Epithelial cell of proximal tubule (primary cell): ENCODE data around the gene COG5. TPM values are rescaled to one million over a fixed set of nuclear protein-coding genes. Genes with fewer than 3 reads are reported as not detected.

Experiments
- DNase-seq: peaks from one replicate; pipeline ENCODE4 v3.0.0-alpha.2; 2011; ENCODE audit warnings: low read depth
- H3K4me3 ChIP-seq: 2 replicates; pipeline ENCODE4 v1.5.1; 2011; ENCODE audit warnings: low read depth, mild to moderate bottlenecking, low read length
- CTCF ChIP-seq: conservative IDR thresholded peaks from 2 replicates; pipeline ENCODE4 v1.5.1; 2012; ENCODE audit warnings: low read depth, mild to moderate bottlenecking, low read length
- total RNA-seq: library from RNA; depleted of rRNA; stranded (reverse); fragments of >200 nt; gene quantifications from 2 replicates; pipeline ENCODE4 v1.2.3, GENCODE V29; 2015

COG5 gene
- total RNA-seq, 1 donor from 2014 or later, result 31.4 TPM

GRCh38 chr7:107170051-107170915 lies 393.4 kb downstream of the COG5 start:
- no peak for TF ChIP-seq CTCF
- no peak for DNase-seq

DNA sequence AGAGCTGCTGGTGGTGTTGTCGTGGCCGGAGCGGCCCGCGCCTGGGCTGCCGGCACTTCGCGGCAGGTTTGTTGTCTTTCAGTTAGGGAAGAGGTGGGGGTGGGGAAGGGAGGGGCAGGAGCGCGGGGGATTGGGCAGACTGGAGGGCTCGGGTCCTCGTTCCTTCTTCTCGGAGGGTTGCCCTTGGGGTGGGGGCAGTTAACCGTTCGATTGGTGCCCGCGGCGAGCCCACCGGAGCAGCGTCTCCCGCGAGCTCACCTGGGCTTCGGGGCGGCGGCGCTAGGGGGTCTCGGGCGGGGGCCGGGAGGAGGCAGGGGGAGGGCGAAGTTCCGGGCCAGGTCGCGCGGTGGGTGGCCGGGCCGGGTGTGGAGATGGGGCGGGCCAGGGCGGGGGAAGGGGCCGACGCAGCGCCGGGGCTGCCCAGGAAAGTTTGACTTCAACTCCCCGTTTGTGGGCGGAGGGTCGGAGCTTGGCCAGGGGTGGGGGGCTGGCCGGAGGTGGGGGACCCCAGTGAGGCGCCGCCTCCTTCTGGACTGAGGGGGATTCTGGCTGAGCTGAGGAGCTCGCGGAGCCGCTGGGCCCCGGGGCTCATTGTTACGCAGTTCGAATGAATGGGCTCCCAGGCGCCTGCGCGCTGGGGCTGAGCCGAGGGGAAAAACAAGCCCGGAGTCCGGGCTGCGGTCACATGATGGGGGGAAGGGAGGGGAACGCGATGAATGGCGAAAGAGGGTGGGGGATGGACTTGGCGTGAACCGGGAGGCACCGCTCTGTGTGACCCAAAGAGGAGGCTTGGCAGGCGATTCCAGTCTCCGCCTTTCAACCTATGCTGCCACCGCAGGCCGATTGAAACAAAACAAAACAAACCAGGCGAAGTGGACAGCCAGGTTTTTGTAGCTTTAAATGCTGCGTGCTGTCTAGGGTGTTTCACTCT lies 394.3 kb downstream of the COG5 start:
- no peak for TF ChIP-seq CTCF
- peak overlapping the region; percentile 84 for H3K4me3 ChIP-seq
- DNase-seq, result peak; percentile 80

More at GRCh38 chr7:107170051-107170915, 393.4 kb downstream of the COG5 start:
- H3K4me3 ChIP-seq, result peak overlapping the region; percentile 84

GRCh38 chr7:107168233-107169119 lies 395.2 kb downstream of the COG5 start, which contains the start of gene HBP1:
TSS of gene HBP1 (plus strand) at chr7:107169003. CDS start at chr7:107179894, 10,891 bp downstream.
- peak; percentile 100 for DNase-seq
- H3K4me3 ChIP-seq, result peak within 1 kb of the TSS; percentile 84
- no peak for TF ChIP-seq CTCF

DNA sequence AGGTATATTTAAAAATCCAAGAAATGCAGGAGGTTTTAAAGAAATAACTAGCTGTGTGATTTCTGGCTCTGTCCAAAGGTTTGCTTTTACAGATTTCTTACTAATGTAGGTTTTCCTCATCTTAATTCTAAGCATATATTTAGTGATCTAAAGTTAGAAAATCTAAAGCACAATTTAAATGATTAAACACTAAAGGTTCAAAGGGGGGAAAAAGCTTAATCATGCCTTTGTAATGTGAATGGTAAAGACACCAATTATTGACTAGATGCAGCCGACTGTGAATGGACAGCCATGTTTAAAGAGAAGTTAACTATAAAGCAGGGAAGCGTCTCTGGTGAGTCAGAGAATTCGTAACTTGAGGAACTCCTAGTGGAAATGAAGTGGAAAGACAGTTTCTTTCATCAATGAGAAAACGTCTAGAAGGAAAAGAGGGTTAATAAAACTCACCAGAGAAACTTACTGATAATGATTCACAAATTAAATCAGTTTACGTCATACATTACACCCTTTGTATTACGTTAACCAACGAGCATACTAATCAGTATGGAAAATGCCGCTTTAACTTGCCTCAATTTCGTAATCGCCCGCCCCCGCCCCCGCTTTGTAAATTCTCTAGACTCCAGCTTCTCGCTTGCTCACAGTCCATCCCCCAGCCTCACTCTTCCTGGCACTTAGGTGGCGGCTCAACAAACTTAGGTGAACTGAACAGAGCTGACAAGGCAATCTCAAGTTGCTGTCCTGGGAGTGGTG lies 396.1 kb downstream of the COG5 start:
- peak; percentile 47 for TF ChIP-seq CTCF
- DNase-seq, result peak; percentile 93
- peak overlapping the region; percentile 70 for H3K4me3 ChIP-seq

DNA sequence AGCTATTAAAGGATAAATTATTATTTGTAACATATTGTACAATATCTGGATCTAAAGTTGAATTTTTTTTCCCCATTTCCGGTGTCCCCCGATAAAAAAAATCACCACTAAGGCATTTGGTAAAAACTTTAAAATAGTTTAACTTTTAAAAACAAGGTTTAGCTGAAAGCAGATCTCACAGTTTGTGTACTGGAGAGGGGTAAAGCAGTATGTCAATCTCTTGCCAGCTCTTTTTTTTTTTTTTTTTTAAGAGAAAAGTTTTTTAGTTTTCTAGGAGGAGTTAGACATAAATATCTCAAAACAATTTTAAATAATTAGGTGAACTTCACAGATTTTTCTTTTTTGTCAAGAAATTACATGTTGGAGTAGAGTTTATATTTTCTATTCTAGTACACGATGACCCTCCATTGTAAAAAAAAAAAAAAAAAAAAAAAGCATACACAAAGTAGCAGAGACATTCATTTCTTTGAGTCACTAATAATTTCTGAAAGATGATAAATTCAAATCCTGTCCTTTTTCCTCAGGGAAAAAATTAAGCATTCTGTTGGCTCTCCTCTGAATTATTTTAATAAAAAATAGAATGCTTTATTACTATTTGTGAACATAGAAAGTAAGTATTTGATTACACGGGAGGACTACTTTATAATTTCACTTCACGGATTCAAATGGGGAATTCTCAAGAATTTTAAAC lies 396.8 kb downstream of the COG5 start:
- DNase-seq, result no peak

More for the DNA sequence above, 396.8 kb downstream of the COG5 start:
- no peak for TF ChIP-seq CTCF
- peak overlapping the region; percentile 70 for H3K4me3 ChIP-seq
